NCI-H82 (cell line): ENCODE measurements around the gene CLCN7.

Experiments
- DNase-seq: peaks from one replicate; lab custom pipeline; 2025; lab: John Stamatoyannopoulos, UW

Gene CLCN7

DNA sequence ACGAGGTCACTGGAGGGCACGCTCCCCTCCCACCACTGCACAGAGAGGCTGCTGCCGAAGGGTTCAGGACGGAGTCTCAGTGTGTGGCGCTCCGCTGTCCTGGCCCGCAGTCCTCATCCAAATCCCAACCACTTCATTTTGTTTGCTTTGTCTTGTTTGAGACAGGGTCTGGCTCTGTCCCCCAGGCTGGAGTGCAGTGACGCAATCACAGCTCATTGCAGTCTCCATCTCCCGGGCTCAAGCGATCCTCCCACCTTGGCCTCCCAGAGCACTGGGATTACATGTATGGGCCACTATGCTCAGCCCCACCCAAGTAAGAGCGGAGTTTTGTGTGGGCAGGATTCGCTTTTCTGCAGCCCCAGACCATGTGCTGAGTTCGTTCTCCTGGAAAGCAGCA lies 73.1 kb downstream of the CLCN7 start:
- DNase-seq, result no peak

GRCh38 chr16:1401061-1401757 lies 73.6 kb downstream of the CLCN7 start:
- DNase-seq, result no peak

GRCh38 chr16:1398826-1399581 lies 75.8 kb downstream of the CLCN7 start:
- no peak for DNase-seq

DNA sequence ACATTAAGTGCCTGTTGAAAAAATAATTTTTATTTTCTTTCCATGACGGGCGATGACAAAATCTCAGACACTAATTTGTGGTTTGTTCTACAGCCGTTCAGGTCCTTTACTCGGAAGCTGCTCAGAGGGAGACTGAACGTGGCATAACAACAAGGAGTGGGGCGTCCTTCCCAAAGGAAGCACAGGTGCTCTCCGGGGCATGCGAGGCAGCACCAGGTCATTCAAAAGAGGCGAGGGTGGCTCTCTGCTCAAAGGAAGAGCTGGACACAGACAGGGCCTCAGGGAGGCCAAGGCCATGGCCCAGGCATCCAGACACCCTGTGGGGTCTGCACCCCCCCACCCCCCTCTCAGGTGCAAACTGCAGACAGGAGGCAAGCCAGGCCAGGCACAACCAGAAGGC lies 76.5 kb downstream of the CLCN7 start:
- no peak for DNase-seq

DNA sequence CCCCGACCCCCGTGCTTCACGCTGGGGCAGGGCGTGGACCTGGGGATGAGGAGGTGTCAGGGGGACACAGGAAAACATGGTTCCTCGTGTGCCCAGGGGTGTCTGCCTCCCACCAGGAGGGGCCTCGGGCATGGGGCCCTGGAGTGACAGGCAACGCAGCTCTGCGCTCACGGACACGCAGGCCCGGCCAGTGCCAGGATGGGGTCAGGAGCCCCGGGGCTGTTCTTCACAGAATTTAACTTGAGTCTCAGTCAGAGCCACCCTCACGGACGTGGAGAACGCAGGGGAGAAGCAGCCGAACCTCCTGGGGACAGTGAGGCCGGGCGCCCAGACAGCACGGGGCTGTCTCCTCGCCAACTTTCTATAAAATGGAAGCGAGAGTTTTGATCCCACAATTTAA lies 77.0 kb downstream of the CLCN7 start:
- DNase-seq, result no peak

DNA sequence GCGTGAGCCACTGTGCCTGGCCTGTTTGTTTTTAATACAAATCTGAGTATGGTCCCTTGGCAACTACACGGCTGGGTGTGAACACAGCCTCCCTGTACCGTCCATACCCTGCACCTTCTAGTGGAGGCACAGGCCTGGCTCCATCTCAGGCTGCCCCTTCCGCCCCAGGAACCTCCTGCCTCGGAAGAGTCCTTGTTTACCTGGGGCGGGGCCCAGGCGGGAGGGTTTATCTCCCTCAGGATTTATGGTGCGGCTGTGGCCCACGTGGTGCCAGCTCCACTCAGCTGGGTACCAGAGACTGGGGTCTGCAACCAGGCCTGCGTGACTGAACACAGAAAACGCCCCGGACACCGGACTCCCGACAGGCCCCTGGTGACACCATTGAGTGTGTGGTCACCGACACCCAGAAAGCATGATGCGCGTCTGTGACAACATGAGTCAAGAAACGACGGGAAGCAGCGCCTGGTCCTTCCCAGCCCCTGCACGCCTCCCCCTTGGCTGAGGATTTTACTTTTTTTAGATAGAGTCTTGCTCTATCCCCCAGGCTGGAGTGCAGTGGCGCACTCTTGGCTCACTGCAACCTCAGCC lies 79.3 kb downstream of the CLCN7 start:
- DNase-seq, result no peak
